HepG2 (cell line): Measurements from ENCODE around the gene CYSRT1. TPM values are rescaled to one million over a fixed set of nuclear protein-coding genes. Genes with fewer than 3 reads are reported as not detected.

Experiments used
- ARNT2 ChIP-seq: sonication (generic); formaldehyde crosslinking; IDR thresholded peaks from 2 replicates; pipeline ENCODE4 v1.8.0; 2022; ENCODE audit warnings: mild to moderate bottlenecking, low read depth, missing genetic modification reagents, moderate library complexity
- ATF1 ChIP-seq: IDR thresholded peaks from 2 replicates; pipeline ENCODE4 v1.6.1; 2016; ENCODE audit warnings: mild to moderate bottlenecking, control low read depth
- CBFB ChIP-seq: sonication (generic); formaldehyde crosslinking; IDR thresholded peaks from 2 replicates; pipeline ENCODE4 v1.4.0; 2020; ENCODE audit warnings: missing genetic modification reagents
- CREM ChIP-seq, 2 experiments: sonication (generic) in 1 of 2; formaldehyde crosslinking in 1 of 2; IDR thresholded peaks; 2 replicates each; pipeline versions ENCODE4 v1.4.0 to v1.6.1; 2016 to 2020; ENCODE audit warnings: antibody characterized with exemption in 1 of 2, mild to moderate bottlenecking in 1 of 2, missing genetic modification reagents in 1 of 2
- DNMT1 ChIP-seq: sonication (generic); formaldehyde crosslinking; IDR thresholded peaks from 2 replicates; pipeline ENCODE4 v1.5.1; 2020; ENCODE audit warnings: mild to moderate bottlenecking, missing genetic modification reagents
- EEA1 ChIP-seq: sonication (generic); formaldehyde crosslinking; IDR thresholded peaks from 2 replicates; pipeline ENCODE4 v1.5.1; 2020; ENCODE audit warnings: mild to moderate bottlenecking, missing genetic modification reagents, borderline replicate concordance
- FOXK2 ChIP-seq: fragments of 450-650 bp; IDR thresholded peaks from 2 replicates; pipeline ENCODE4 v1.6.1; 2016
- HCFC1 ChIP-seq: fragments of 150-350 bp; IDR thresholded peaks from 2 replicates; pipeline ENCODE4 v1.6.1; 2014; ENCODE audit warnings: low read depth, low read length
- HNRNPUL1 ChIP-seq: fragments of 200-400 bp; formaldehyde crosslinking; IDR thresholded peaks from 2 replicates; pipeline ENCODE4 v1.6.1; 2017; ENCODE audit warnings: low read depth, mild to moderate bottlenecking, low read length, moderate library complexity
- KDM5B ChIP-seq: sonication (generic); formaldehyde crosslinking; IDR thresholded peaks from 2 replicates; pipeline ENCODE4 v1.4.0; 2020; ENCODE audit warnings: missing genetic modification reagents, mild to moderate bottlenecking, borderline replicate concordance
- KLF16 ChIP-seq, 2 experiments: sonication (generic) in 1 of 2; formaldehyde crosslinking in 1 of 2; IDR thresholded peaks; 2 replicates each; pipeline versions ENCODE4 v1.6.1 to v1.8.0; 2016 to 2023; ENCODE audit warnings: missing genetic modification reagents in 2 of 2, missing compliant biosample characterization in 1 of 2
- MTF2 ChIP-seq: sonication (generic); formaldehyde crosslinking; IDR thresholded peaks from 2 replicates; pipeline ENCODE4 v1.5.0; 2020; ENCODE audit warnings: missing genetic modification reagents, borderline replicate concordance
- MYNN ChIP-seq: sonication (generic); formaldehyde crosslinking; IDR thresholded peaks from 2 replicates; pipeline ENCODE4 v1.4.0; 2020; ENCODE audit warnings: mild to moderate bottlenecking, low read depth, missing genetic modification reagents
- RXRB ChIP-seq: IDR thresholded peaks from 2 replicates; pipeline ENCODE4 v1.6.1; 2016; ENCODE audit warnings: borderline replicate concordance, missing genetic modification reagents, missing compliant biosample characterization
- SOX13 ChIP-seq, 3 experiments: fragments of 450-650 bp in 1 of 3; sonication (generic) in 1 of 3; formaldehyde crosslinking in 1 of 3; IDR thresholded peaks in 2 of 3; conservative IDR thresholded peaks in 1 of 3; 2 replicates each; pipeline versions ENCODE4 v1.5.0 to v1.6.1; 2016 to 2020; ENCODE audit warnings: antibody characterized with exemption in 1 of 3, mild to moderate bottlenecking in 1 of 3, missing compliant biosample characterization in 1 of 3, missing genetic modification reagents in 1 of 3, moderate library complexity in 1 of 3
- TCF12 ChIP-seq, 2 experiments: fragments of 450-650 bp in 1 of 2; sonication (generic) in 1 of 2; formaldehyde crosslinking in 1 of 2; IDR thresholded peaks; 2 replicates each; pipeline versions ENCODE4 v1.6.1 to v1.8.0; 2017 to 2022; ENCODE audit warnings: antibody characterized with exemption in 1 of 2, mild to moderate bottlenecking in 1 of 2, missing genetic modification reagents in 1 of 2, moderate library complexity in 1 of 2
- ZNF234 ChIP-seq: sonication (generic); formaldehyde crosslinking; conservative IDR thresholded peaks from 2 replicates; pipeline ENCODE4 v1.5.1; 2020; ENCODE audit warnings: mild to moderate bottlenecking, missing genetic modification reagents
- ZNF335 ChIP-seq: sonication (generic); formaldehyde crosslinking; IDR thresholded peaks from 2 replicates; pipeline ENCODE4 v1.4.0; 2020; ENCODE audit warnings: missing genetic modification reagents
- ZNF747 ChIP-seq: sonication (generic); formaldehyde crosslinking; IDR thresholded peaks from 2 replicates; pipeline ENCODE4 v1.8.1; 2023; ENCODE audit warnings: missing genetic modification reagents, mild to moderate bottlenecking, borderline replicate concordance
- ZSCAN30 ChIP-seq: sonication (generic); formaldehyde crosslinking; IDR thresholded peaks from 2 replicates; pipeline ENCODE4 v1.5.0; 2020; ENCODE audit warnings: mild to moderate bottlenecking, missing genetic modification reagents
- polyA plus RNA-seq, 8 experiments: library from polyadenylated mRNA; depleted of rRNA in 3 of 8; stranded (reverse) in 7 of 8; unstranded in 1 of 8; fragments of >200 nt; fragmentation: Illumina TruSeq in 4 of 8; extraction: Trizol in 4 of 8; gene quantifications; 2 replicates each; pipeline versions ENCODE4 v1.2.1 to v1.2.3, GENCODE V29; 2011 to 2016; ENCODE audit warnings: low read depth in 4 of 8, missing spikeins in 1 of 8, mixed read lengths in 1 of 8; ENCODE audit not compliant: insufficient read depth in 1 of 8
- total RNA-seq, 5 experiments: library from RNA; depleted of rRNA; stranded (reverse); fragments of >200 nt; fragmentation: Illumina TruSeq; extraction: Trizol; gene quantifications; 2 replicates each; pipeline ENCODE4 v1.2.3, GENCODE V29; 2016; ENCODE audit warnings: low read depth in 1 of 5
- TF ChIP-seq, protein P1 (sequence below): sonication (generic); formaldehyde crosslinking; IDR thresholded peaks from 2 replicates; pipeline ENCODE4 v1.5.0; 2020; ENCODE audit warnings: missing genetic modification reagents
- TF ChIP-seq, protein P2 (sequence below): sonication (generic); formaldehyde crosslinking; IDR thresholded peaks from 2 replicates; pipeline ENCODE4 v1.5.0; 2020; ENCODE audit warnings: missing genetic modification reagents
- TF ChIP-seq, protein P3 (sequence below): sonication (generic); formaldehyde crosslinking; IDR thresholded peaks from 2 replicates; pipeline ENCODE4 v1.4.0; 2020; ENCODE audit warnings: missing genetic modification reagents, borderline replicate concordance
- TF ChIP-seq, protein P4 (sequence below): sonication (generic); formaldehyde crosslinking; IDR thresholded peaks from 2 replicates; pipeline ENCODE4 v1.4.0; 2020; ENCODE audit warnings: missing genetic modification reagents

The CYSRT1 gene
- total and polyA plus RNA-seq, 2 of the 13 experiments (the other 11 are each of a cell fraction or from before 2014, with no cell fraction given), result 1.5 to 2.1 TPM

DNA sequence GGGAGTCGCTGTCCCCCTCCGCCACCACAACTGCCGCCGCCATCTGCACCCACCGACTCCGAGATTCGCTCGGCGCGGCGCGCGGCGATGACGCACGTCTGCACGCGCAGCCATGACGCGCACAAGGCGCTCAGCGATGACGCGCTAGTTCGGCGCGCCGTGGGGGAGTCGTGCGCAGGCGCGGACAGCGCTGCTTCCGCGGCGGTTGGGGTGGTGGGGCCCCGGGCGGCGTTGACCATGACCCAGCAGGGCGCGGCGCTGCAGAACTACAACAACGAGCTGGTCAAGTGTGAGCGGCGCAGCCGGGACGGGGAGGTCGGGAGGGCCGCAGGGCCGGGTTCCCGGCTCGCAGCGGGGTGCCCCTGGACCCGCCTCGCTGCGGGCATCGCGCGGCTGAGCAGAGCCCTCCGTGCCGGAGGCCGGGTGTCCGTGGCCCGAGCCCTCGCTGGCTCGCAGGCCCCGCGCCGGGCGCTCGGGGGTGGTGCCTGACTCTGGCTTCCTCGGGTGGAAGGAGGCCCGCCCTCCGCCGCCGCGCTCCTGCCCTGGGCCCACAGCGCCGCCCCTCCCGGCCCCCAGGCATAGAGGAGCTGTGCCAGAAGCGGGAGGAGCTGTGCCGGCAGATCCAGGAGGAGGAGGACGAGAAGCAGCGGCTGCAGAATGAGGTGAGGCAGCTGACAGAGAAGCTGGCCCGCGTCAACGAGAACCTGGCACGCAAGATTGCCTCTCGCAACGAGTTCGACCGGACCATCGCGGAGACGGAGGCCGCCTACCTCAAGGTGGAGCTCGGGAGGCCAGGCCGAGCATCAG, 36.3 kb upstream of the CYSRT1 start, which contains the start of the genes ANAPC2 and SSNA1 (continued):
- TF ChIP-seq MTF2 (peak; percentile 82; the same call in 1 of the 2 replicates), ZNF234 (CRISPR knock-in tag) (no peak; the same call in 1 of the 2 replicates), HCFC1 (peak; percentile 91), ZSCAN30 (CRISPR knock-in tag) (no peak), ARNT2 (CRISPR knock-in tag) (no peak; the same call in 1 of the 2 replicates), EEA1 (CRISPR knock-in tag) (peak; percentile 78; the same call in 1 of the 2 replicates), HNRNPUL1 (no peak), CREM (IDR thresholded peaks at IDR 0.05) (peak; percentile 98), CREM (CRISPR knock-in tag; IDR thresholded peaks at IDR 0.05) (peak; percentile 100), DNMT1 (CRISPR knock-in tag) (peak; percentile 93), ZNF335 (CRISPR knock-in tag) (0 out of 2 replicates have a peak, but pooled peaks have one; percentile 67), SOX13 (IDR thresholded peaks at IDR 0.05) (no peak; the same call in 1 of the 2 replicates), SOX13 (CRISPR knock-in tag; conservative IDR thresholded peaks at IDR 0.05 in 1 of 2, IDR thresholded peaks at IDR 0.05 in 1 of 2) (peak in 1 of 2 experiments; percentile 56; a peak in 1 of 4 replicates), TCF12 (IDR thresholded peaks at IDR 0.05) (no peak), TCF12 (CRISPR knock-in tag; IDR thresholded peaks at IDR 0.05) (peak; percentile 8; the same call in 1 of the 2 replicates), ATF1 (CRISPR knock-in tag) (peak; percentile 99), RXRB (CRISPR knock-in tag) (peak; percentile 76; the same call in 1 of the 2 replicates), FOXK2 (0 out of 2 replicates have a peak, but pooled peaks have one; percentile 54), MYNN (CRISPR knock-in tag) (no peak), ZNF747 (CRISPR knock-in tag) (peak; percentile 59), KLF16 (CRISPR knock-in tag; IDR thresholded peaks at IDR 0.05) (peak in 1 of 2 experiments; percentile 75; a peak in 2 of 4 replicates), KDM5B (CRISPR knock-in tag) (peak; percentile 76; the same call in 1 of the 2 replicates), CBFB (CRISPR knock-in tag) (peak; percentile 91)
- TF ChIP-seq, protein P1, sequence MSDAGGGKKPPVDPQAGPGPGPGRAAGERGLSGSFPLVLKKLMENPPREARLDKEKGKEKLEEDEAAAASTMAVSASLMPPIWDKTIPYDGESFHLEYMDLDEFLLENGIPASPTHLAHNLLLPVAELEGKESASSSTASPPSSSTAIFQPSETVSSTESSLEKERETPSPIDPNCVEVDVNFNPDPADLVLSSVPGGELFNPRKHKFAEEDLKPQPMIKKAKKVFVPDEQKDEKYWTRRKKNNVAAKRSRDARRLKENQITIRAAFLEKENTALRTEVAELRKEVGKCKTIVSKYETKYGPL (CRISPR knock-in tag), result no peak
- TF ChIP-seq, protein P2, sequence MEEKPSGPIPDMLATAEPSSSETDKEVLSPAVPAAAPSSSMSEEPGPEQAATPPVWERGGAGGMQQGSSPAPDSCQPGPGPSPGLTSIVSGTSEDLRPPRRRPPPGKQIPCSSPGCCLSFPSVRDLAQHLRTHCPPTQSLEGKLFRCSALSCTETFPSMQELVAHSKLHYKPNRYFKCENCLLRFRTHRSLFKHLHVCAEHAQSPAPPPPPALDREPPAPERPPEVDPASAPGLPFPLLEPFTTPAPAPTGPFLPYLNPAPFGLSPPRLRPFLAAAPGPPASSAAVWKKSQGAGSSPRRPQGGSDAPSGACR (CRISPR knock-in tag), result peak; percentile 74; the same call in 1 of the 2 replicates
- TF ChIP-seq, protein P3, sequence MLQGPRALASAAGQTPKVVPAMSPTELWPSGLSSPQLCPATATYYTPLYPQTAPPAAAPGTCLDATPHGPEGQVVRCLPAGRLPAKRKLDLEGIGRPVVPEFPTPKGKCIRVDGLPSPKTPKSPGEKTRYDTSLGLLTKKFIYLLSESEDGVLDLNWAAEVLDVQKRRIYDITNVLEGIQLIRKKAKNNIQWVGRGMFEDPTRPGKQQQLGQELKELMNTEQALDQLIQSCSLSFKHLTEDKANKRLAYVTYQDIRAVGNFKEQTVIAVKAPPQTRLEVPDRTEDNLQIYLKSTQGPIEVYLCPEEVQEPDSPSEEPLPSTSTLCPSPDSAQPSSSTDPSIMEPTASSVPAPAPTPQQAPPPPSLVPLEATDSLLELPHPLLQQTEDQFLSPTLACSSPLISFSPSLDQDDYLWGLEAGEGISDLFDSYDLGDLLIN (CRISPR knock-in tag), result peak; percentile 64; the same call in 1 of the 2 replicates
- TF ChIP-seq, protein P4, sequence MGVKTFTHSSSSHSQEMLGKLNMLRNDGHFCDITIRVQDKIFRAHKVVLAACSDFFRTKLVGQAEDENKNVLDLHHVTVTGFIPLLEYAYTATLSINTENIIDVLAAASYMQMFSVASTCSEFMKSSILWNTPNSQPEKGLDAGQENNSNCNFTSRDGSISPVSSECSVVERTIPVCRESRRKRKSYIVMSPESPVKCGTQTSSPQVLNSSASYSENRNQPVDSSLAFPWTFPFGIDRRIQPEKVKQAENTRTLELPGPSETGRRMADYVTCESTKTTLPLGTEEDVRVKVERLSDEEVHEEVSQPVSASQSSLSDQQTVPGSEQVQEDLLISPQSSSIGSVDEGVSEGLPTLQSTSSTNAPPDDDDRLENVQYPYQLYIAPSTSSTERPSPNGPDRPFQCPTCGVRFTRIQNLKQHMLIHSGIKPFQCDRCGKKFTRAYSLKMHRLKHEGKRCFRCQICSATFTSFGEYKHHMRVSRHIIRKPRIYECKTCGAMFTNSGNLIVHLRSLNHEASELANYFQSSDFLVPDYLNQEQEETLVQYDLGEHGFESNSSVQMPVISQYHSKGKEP (CRISPR knock-in tag), result 0 out of 2 replicates have a peak, but pooled peaks have one; percentile 12
